Activated CD4-positive, alpha-beta T cell treated with anti-CD3 and anti-CD28 coated beads, Interleukin-2, amount 10 ng/mL, durations not matched to agents 24 days and 14 days (primary cell): ENCODE measurements around the gene SLC28A3. TPM values are rescaled to one million over a fixed set of nuclear protein-coding genes. Genes with fewer than 3 reads are reported as not detected.
"Not testable (repeated sequence)": the region's sequence is repeated elsewhere in the genome, so short reads cannot be mapped to it uniquely, and the experiment has no call there.

Experiments
- DNase-seq: peaks from one replicate; pipeline ENCODE4 v3.0.0; 2022
- H3K27ac Mint-ChIP-seq: one replicate; pipeline ENCODE4 v1.8.0; 2022; ENCODE audit warnings: mild to moderate bottlenecking, mixed read lengths
- H3K27me3 Mint-ChIP-seq: one replicate; pipeline ENCODE4 v1.8.0; 2022; ENCODE audit warnings: mixed read lengths
- H3K36me3 Mint-ChIP-seq: one replicate; pipeline ENCODE4 v1.8.0; 2022; ENCODE audit warnings: low read depth, mild to moderate bottlenecking, mixed read lengths
- H3K4me1 Mint-ChIP-seq: one replicate; pipeline ENCODE4 v1.8.0; 2021; ENCODE audit warnings: mixed read lengths
- H3K4me3 Mint-ChIP-seq: one replicate; pipeline ENCODE4 v1.8.0; 2022; ENCODE audit warnings: mild to moderate bottlenecking, moderate library complexity, mixed read lengths
- H3K9me3 Mint-ChIP-seq: one replicate; pipeline ENCODE4 v1.8.0; 2021; ENCODE audit warnings: mixed read lengths
- intact Hi-C: fragments of 100-400 bp; cut with micrococcal nuclease; formaldehyde crosslinking; loops from one replicate; pipeline ENCODE4 v1.15.1; 2023
- total RNA-seq: library from RNA; stranded (reverse); gene quantifications from 2 replicates; pipeline ENCODE4 v1.2.3, GENCODE V29; 2022

Gene SLC28A3
- total RNA-seq, 1 donor from 2014 or later = 0.44 TPM

- intact Hi-C loops = no loop called here
- Mint-ChIP-seq H3K4me1 (no peaks in the 10 kb centered on the region), H3K4me3 (no peak overlapping the region), H3K36me3 (no peaks in the 10 kb centered on the region), H3K27me3 (peaks cover 13% of the 10 kb centered on the region), H3K9me3 (peaks cover 3% of the 10 kb centered on the region), H3K27ac (no peak overlapping the region)
- no peak for DNase-seq
Observed at GRCh38 chr9:84368601-84369000, 28.0 kb upstream of the SLC28A3 start.

GRCh38 chr9:84367726-84368125 is 27.2 kb upstream of the SLC28A3 start:
- intact Hi-C loops, H3K9me3 Mint-ChIP-seq: not testable (repeated sequence)
- H3K27me3 Mint-ChIP-seq = peaks cover 11% of the 10 kb centered on the region

GRCh38 chr9:84366683-84367082 is 26.1 kb upstream of the SLC28A3 start:
- Mint-ChIP-seq H3K27ac (no peak overlapping the region), H3K27me3 (peaks cover 11% of the 10 kb centered on the region), H3K4me3 (no peak overlapping the region), H3K36me3 (no peaks in the 10 kb centered on the region), H3K9me3 (peaks cover 3% of the 10 kb centered on the region), H3K4me1 (no peaks in the 10 kb centered on the region)
- intact Hi-C loops = no loop called here
- DNase-seq = no peak

More at GRCh38 chr9:84367726-84368125, 27.2 kb upstream of the SLC28A3 start:
- not testable (repeated sequence) for H3K36me3 Mint-ChIP-seq, H3K4me3 Mint-ChIP-seq, DNase-seq, H3K27ac Mint-ChIP-seq, H3K4me1 Mint-ChIP-seq

- intact Hi-C loops, H3K4me3 Mint-ChIP-seq, H3K27me3 Mint-ChIP-seq, H3K36me3 Mint-ChIP-seq, H3K27ac Mint-ChIP-seq, H3K4me1 Mint-ChIP-seq, DNase-seq, H3K9me3 Mint-ChIP-seq: not testable (repeated sequence)
Observed at GRCh38 chr9:84364894-84365490, 24.4 kb upstream of the SLC28A3 start.

DNA sequence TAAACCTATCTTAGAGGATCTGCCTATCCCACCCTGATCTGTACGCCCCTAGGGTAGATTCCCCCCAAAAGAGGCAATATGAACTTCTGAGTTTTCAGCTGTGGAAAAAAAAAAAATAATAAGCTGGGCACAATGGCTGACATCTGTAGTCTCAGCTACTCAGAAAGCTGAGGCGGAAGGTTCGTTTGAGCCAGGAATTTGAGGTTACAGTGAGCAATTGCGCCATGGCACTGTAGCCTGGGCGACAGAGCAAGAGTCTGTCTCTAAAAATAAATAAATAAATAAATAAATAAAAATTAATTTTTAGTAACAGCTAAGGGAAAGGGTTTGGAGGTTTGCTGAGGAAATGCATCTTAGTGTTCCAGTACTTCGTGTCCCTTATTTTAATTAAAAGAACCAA is 21.1 kb upstream of the SLC28A3 start:
- intact Hi-C loops = no loop called here
- peaks cover 3% of the 10 kb centered on the region for H3K9me3 Mint-ChIP-seq
- no peak overlapping the region for H3K4me3 Mint-ChIP-seq
- no peaks in the 10 kb centered on the region for H3K36me3 Mint-ChIP-seq
- no peak for DNase-seq
- peaks cover 9% of the 10 kb centered on the region for H3K27me3 Mint-ChIP-seq
- no peaks in the 10 kb centered on the region for H3K4me1 Mint-ChIP-seq
- no peak overlapping the region for H3K27ac Mint-ChIP-seq

GRCh38 chr9:84357275-84357674 is 16.7 kb upstream of the SLC28A3 start:
- H3K27me3 Mint-ChIP-seq = no peaks in the 10 kb centered on the region
- no peaks in the 10 kb centered on the region for H3K4me1 Mint-ChIP-seq

DNA sequence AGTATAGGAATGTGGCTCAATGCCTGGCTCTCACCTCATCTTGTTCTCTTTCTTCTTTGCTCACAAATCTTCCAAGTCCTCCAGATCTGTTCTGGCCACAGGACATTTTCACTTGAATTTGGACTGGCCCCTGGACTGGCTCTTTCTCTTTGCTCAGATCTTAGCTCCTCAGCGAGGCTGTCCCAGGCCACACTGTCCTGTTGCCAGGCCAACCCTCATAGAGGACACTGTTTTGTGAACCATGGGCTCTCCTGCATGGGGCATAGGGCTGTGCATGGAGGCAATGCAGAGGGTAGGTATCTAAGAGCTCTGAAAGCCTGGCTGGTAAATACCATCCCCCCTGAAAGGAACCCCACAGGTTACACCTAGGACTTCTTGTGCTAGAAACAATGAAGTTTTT is 13.5 kb upstream of the SLC28A3 start:
- no peak overlapping the region for H3K27ac Mint-ChIP-seq
- H3K9me3 Mint-ChIP-seq = no peaks in the 10 kb centered on the region
- H3K4me1 Mint-ChIP-seq = no peaks in the 10 kb centered on the region
- H3K36me3 Mint-ChIP-seq = no peaks in the 10 kb centered on the region
- H3K27me3 Mint-ChIP-seq = no peaks in the 10 kb centered on the region
- intact Hi-C loops = no loop called here
- no peak overlapping the region for H3K4me3 Mint-ChIP-seq
- no peak for DNase-seq

More at GRCh38 chr9:84357275-84357674, 16.7 kb upstream of the SLC28A3 start:
- no peak overlapping the region for H3K27ac Mint-ChIP-seq
- intact Hi-C loops = no loop called here
- no peaks in the 10 kb centered on the region for H3K9me3 Mint-ChIP-seq
- H3K36me3 Mint-ChIP-seq = no peaks in the 10 kb centered on the region
- DNase-seq = no peak
- H3K4me3 Mint-ChIP-seq = no peak overlapping the region

GRCh38 chr9:84349671-84350070 is 9.1 kb upstream of the SLC28A3 start:
- no peak for DNase-seq
- Mint-ChIP-seq H3K4me3 (no peak overlapping the region), H3K4me1 (no peaks in the 10 kb centered on the region)

GRCh38 chr9:84343111-84343521 is 2.6 kb upstream of the SLC28A3 start:
- Mint-ChIP-seq H3K4me1 (no peaks in the 10 kb centered on the region), H3K27me3 (peaks cover 15% of the 10 kb centered on the region)

More at GRCh38 chr9:84349671-84350070, 9.1 kb upstream of the SLC28A3 start:
- H3K9me3 Mint-ChIP-seq = no peaks in the 10 kb centered on the region
- no peak overlapping the region for H3K27ac Mint-ChIP-seq
- H3K36me3 Mint-ChIP-seq = no peaks in the 10 kb centered on the region
- peaks cover 9% of the 10 kb centered on the region for H3K27me3 Mint-ChIP-seq
- intact Hi-C loops = no loop called here

DNA sequence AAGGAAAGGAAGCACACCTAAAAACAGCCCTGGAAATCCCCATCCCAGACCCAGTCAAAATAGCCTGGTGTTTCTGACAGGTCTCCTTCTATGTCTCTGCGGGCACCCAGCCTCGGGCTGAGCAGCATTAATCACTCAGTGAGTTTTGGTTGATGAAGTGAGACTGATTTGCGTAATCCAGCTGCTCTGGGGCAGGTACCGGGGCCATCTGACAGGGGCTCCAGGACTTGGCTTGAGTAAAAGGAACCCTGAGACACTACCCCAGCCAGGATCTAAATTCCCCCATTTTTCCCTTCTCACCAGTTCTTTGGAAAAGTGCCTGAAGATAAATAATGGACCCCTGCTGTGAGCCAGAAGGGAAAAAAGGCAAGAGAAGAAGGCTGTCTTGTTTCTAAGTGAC is 596 bp downstream of the SLC28A3 start:
- H3K27me3 Mint-ChIP-seq = peaks cover 11% of the 10 kb centered on the region
- no peak overlapping the region for H3K4me3 Mint-ChIP-seq
- no peaks in the 10 kb centered on the region for H3K9me3 Mint-ChIP-seq
- intact Hi-C loops = no loop called here
- no peak for DNase-seq
- H3K4me1 Mint-ChIP-seq = no peaks in the 10 kb centered on the region
- H3K36me3 Mint-ChIP-seq = no peaks in the 10 kb centered on the region
- no peak overlapping the region for H3K27ac Mint-ChIP-seq

More at GRCh38 chr9:84343111-84343521, 2.6 kb upstream of the SLC28A3 start:
- H3K36me3 Mint-ChIP-seq = no peaks in the 10 kb centered on the region
- H3K9me3 Mint-ChIP-seq = no peaks in the 10 kb centered on the region
- no peak for DNase-seq
- H3K27ac Mint-ChIP-seq = no peak overlapping the region
- intact Hi-C loops = no loop called here
- no peak overlapping the region for H3K4me3 Mint-ChIP-seq

DNA sequence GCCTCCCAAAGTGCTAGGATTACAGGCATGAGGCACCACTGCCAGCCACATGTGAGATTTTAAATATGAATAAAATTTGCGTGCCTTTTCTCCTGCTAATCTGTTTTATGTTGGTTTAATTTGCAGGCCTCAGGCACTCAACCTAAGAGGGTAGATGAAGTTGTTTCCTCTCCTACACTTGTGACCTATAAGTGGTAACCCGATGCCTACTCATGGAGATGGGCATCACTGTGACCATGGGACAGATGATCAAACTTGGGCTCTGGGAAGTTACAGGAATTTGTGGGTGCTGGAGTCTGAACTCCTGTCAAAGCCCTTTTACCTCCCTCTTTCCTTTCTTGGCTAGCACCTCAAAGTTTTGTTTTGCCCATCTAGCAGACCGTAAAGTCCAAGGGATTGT is 1.1 kb downstream of the SLC28A3 start:
- H3K4me1 Mint-ChIP-seq = no peaks in the 10 kb centered on the region
- no peaks in the 10 kb centered on the region for H3K36me3 Mint-ChIP-seq
- H3K4me3 Mint-ChIP-seq = no peak overlapping the region
- no peaks in the 10 kb centered on the region for H3K9me3 Mint-ChIP-seq
- peaks cover 8% of the 10 kb centered on the region for H3K27me3 Mint-ChIP-seq
- intact Hi-C loops = no loop called here
- no peak for DNase-seq
- no peak overlapping the region for H3K27ac Mint-ChIP-seq

- intact Hi-C loops = no loop called here
- H3K9me3 Mint-ChIP-seq = no peaks in the 10 kb centered on the region
- no peak for DNase-seq
- no peaks in the 10 kb centered on the region for H3K4me1 Mint-ChIP-seq
- H3K36me3 Mint-ChIP-seq = no peaks in the 10 kb centered on the region
- no peak overlapping the region for H3K27ac Mint-ChIP-seq
- H3K4me3 Mint-ChIP-seq = no peak overlapping the region
- H3K27me3 Mint-ChIP-seq = peaks cover 8% of the 10 kb centered on the region
Observed at GRCh38 chr9:84338792-84339191, 1.8 kb downstream of the SLC28A3 start.

GRCh38 chr9:84337252-84337651 is 3.3 kb downstream of the SLC28A3 start:
- no peaks in the 10 kb centered on the region for H3K36me3 Mint-ChIP-seq
- DNase-seq = no peak
- no peak overlapping the region for H3K4me3 Mint-ChIP-seq
- no peaks in the 10 kb centered on the region for H3K9me3 Mint-ChIP-seq
- intact Hi-C loops = no loop called here
- no peak overlapping the region for H3K27ac Mint-ChIP-seq
- H3K27me3 Mint-ChIP-seq = peaks cover 10% of the 10 kb centered on the region
- no peaks in the 10 kb centered on the region for H3K4me1 Mint-ChIP-seq

GRCh38 chr9:84331119-84331809 is 9.3 kb downstream of the SLC28A3 start:
- Mint-ChIP-seq H3K9me3 (peaks cover 10% of the 10 kb centered on the region), H3K27me3 (peaks cover 17% of the 10 kb centered on the region), H3K27ac (no peak overlapping the region), H3K4me1 (no peaks in the 10 kb centered on the region), H3K4me3 (no peak overlapping the region), H3K36me3 (no peaks in the 10 kb centered on the region)
- intact Hi-C loops = no loop called here
- no peak for DNase-seq

- DNase-seq = no peak
- Mint-ChIP-seq H3K4me3 (no peak overlapping the region), H3K27ac (no peak overlapping the region), H3K4me1 (peaks cover 2% of the 10 kb centered on the region), H3K36me3 (no peaks in the 10 kb centered on the region), H3K9me3 (peaks cover 10% of the 10 kb centered on the region), H3K27me3 (peaks cover 17% of the 10 kb centered on the region)
- intact Hi-C loops = no loop called here
Observed at GRCh38 chr9:84330246-84330645, 10.3 kb downstream of the SLC28A3 start.
